GM21619 (cell line): ENCODE measurements around the gene TADA2B.
A peak's percentile ranks its signal among the peaks of the same experiment; 100 is the strongest.

Experiments
- ATAC-seq: cut with Tn5 transposase; IDR thresholded peaks from one replicate; pipeline ENCODE4 v1.9.1; 2021; ENCODE audit not compliant: unreplicated experiment

Gene TADA2B, protein sequence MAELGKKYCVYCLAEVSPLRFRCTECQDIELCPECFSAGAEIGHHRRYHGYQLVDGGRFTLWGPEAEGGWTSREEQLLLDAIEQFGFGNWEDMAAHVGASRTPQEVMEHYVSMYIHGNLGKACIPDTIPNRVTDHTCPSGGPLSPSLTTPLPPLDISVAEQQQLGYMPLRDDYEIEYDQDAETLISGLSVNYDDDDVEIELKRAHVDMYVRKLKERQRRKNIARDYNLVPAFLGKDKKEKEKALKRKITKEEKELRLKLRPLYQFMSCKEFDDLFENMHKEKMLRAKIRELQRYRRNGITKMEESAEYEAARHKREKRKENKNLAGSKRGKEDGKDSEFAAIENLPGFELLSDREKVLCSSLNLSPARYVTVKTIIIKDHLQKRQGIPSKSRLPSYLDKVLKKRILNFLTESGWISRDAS

DNA sequence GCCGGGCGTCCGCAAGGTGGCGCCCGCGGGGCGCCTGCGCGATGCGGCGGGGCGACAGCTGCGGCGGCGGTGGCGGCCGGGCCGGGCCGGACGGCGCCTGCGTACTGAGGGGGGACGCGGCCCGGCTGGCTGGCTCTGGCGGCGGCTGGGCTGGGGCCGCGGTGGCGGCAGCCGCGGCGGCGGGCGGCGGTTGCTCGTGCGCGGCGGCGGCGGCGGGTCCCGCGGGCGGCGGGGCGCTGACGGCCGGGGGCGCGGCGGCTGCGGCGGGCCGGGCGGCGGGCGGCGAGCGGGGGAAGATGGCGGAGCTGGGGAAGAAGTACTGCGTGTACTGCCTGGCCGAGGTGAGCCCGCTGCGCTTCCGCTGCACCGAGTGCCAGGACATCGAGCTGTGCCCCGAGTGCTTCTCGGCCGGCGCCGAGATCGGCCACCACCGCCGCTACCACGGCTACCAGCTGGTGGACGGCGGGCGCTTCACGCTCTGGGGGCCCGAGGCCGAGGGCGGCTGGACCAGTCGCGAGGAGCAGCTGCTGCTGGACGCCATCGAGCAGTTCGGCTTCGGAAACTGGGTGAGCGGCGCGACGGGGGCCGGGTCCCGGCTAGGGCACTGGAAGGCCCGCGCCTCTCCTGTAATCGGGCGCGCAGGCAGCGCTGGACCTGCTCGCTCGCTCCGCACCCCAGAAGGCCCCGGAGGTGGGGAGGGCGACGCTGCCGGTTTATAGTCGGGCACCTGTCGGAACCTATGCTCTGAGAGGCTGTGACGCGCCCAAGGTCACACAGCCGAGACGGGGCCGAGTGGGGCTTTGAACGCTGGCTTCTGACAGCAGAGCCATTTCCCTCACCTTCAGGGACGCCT lies at the start of gene TADA2B:
Gene TADA2B, plus strand, starts transcription at position 89 of the 853 bp plus-strand sequence. Its CDS starts 208 bp downstream, at position 297.
- ATAC-seq, result peak; percentile 7

DNA sequence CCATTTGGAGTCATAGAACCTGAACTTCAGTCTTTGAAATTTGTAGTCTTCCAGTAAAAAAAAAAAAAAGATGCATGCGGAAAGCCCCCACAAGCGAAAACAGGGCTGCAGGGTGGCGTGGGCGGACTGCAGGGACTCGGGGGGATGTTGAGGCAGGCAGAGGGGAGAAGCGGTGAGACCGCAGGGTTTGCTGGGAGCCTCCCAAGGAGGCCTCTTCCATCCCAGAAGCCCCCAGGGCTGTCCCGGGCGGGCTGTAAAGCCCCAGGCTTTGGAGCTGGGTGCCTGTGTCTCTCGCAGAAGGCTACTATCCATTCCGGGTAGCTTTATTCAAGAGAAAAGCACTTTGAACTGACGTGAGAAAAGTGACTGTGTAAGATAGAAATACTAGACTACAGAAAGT lies 46.7 kb upstream of the TADA2B start:
- no peak for ATAC-seq

DNA sequence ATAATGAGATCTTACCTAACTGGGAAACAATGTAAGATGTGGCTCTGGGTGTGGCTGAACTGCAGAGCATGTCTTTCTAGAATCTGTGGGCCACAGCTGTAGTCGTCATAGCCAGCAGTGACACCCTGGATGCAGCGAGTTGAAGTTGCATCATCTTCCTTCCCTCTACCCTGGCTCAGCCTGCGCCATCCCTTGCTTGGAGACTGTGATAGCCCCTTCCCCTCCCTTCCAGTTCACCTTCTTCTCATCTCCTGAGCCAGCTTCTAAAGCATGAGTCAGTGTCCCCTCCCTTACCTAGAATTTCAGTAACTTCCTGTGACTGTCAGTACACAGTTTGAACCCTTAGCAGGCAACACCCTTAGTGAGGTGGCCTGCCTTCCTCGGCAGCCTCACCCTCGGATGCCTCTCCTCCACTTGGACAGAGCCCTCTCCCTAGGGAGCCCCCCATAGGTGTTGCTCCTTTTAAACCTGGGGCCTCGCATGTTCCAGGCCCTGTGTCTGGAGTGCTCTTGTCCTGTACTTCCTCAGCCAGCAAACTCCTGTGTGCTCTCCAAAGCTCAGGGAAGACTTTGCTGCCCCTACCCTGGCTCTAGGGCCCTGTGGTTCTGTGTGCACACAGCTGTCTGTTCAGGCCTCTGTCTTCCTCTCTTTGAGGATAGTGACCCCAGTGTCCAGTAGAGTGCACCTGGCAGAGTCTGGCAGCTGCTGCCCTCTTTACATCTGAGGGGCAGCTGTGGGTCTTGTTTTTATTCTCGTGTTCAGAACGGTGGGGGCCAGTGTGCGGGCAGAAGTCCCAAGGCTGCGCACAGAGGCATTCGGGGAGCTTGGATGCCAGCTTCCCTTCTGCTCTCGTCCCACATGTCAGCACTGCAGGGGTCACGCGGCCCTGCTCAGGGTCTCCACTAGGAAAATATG lies 43.7 kb upstream of the TADA2B start:
- ATAC-seq, result no peak

DNA sequence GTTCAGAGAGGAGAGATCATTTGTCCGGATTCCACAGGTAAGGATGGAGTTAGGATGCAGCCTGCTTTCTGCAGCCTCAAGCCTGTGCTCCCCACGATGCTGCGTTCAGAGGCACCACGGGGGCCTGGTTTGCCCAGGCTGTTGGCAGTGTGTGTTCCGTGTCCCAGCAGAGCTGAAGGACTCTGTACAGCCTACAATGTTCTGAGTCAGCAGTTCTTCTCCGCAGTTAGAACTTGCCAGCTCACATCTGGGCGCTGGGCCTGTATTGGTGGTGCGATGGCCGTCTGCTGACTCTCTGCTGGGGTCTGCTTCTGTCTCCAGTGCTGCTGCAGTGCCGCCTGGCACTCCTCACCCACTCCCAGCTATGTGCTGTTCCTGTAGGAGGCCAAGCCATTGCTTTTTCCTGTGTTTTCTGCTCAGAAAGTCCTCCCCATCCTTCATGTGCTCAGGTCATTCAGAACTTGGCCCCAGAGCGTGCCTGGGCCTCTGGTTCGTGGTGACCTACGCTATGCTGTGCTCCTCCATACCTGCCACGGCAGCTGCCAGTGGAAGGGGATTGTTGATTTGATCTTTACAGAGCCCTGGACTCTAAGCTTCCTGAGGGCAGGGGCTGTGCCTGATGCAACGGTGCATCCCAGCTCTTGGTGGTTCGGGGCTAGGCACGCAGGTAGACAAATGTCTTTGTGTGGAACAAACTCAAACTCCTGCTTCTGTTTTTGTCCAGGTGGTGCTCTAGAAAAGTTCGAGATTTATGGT lies 42.6 kb upstream of the TADA2B start:
- no peak for ATAC-seq

DNA sequence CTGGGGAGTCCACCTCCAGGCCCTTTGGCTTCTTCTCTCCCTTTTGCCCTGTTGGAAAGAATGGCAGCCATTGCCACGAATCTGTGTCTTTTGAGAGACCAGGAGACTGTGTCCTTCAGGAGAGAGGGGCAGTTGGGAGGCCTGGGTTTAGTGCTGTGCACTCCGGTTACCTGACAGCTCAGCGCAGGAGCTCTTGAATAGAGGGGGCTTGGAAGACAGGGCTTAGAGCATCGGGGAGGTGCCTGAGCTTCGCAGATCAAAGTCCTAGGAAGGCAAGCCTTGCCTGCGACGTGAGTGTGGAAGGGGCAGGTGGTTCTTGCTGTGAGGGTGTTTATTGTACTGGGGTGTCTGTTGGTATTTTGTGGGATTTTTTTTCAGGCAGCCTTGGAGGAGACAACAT lies 41.9 kb upstream of the TADA2B start:
- no peak for ATAC-seq

DNA sequence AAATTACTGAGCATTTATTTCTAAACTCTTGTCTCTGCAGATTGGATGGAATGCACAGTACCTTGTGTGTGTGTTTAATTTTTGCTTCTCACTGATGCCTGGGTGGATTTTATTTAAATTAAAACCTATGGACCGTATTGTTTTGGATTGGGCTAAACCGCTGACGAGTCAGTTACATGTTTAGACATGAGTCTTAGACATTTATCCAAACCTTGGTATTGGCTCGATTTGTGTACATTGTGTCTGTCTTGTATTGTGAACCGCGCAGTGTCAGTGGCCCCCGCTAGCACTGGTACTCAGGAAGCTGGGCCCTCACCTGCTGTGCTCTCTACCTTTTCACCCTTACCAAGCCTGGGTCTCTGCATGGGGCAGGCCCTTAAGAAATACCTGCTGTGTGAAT lies 40.8 kb upstream of the TADA2B start:
- no peak for ATAC-seq

DNA sequence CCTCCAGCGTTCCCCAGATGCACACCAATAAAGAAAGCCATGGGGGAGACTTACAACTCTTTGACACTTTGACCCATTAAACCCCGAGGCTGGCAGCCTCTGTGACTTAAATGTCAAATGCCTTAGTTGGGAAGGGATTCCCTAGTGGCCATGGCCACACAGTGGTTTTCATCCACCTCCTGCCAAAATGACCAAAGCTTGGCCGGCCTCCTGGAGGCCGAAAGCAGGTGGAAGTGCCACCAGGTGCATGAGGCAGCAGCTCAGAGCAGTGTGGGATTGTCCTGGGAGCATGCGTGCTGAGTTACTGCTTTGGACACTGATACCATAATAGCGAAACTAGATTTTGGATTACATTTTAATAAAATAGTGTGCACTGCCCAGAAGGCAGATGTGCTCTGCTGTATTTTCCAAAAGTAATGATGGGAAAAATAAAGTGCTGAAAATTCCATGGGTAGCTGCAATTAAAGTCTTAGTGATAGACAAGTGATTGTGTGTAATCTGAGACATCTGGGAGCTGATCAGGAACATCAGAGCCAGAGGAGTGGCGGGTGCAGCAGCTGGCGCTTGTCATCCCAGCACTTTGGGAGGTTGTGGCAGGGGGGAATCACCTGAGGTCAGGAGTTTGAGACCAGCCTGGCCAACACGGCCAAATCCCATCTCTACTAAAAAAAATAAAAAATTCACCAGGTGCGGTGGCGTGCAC lies 39.8 kb upstream of the TADA2B start:
- ATAC-seq, result no peak

DNA sequence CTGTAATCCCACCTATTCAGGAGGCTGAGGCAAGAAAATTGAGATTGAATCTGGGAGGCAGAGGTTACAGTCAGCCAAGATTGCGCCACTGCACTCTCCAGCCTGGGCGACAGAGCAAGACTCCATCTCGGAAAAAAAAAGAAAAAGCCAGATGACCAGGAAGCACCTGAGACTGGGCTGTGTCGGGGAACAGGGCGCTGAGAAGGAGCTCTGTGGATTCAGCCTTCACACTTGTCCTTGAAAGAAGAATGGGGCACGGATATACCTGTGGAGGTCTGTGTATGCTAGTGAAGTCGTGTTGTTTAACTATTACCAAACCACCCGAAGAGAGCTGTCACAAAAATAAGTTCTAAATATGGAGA lies 39.3 kb upstream of the TADA2B start:
- ATAC-seq, result no peak

DNA sequence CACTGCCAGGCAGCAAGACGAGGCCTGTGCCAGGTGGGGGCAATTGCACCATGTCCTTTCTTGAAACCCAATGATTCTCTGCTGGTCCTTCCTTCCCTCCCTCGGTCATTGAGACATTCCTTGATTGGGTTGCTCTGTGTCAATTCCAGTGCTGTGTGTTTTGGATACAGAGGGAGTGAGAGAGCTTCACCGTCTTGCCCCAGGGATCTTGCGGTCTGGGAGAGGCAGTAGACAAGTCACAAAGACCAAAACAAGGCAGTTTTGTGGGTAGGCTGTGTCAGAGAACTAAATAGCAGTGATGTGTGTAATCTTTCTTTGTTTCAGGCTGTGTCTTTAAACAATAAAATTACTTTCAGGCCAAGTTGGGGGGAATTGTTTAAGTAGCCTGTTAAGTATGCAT lies 38.8 kb upstream of the TADA2B start:
- ATAC-seq, result no peak

DNA sequence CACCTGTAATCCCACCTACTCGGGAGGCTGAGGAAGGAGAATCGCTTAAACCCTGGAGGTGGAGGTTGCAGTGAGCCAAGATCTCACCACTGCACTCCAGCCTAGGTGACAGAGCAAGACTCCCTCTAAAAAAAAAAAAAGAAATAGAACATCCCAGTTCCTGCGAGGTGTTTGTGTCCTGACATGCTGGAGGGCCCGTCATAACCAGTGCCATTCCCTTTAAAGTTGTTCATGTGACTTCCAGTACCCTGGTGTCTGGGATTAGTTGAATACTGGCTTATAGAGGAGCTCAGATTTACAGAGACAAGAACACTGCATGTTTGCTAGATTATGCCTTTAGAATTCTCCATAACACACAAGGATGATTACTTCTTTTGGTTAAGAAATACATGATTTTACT lies 37.6 kb upstream of the TADA2B start:
- ATAC-seq, result no peak

DNA sequence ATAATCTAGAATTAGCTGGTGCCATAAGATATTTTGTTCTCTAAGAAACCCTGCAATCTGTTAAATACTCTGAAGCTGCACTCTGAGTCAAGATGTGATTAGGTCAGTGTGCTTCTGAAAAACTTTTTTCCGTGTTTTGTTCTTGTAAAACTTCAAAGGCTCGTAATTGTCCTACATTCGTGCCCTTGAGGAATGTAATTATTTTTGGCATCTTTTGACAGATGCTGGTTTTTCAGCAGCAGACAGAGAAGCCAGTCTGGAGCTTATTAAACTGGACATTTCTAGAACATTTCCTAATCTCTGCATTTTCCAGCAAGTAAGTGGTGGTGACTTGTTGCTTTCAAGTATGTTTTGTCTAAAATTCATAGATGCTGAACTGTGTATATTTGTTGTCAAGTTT lies 36.8 kb upstream of the TADA2B start:
- ATAC-seq, result no peak

DNA sequence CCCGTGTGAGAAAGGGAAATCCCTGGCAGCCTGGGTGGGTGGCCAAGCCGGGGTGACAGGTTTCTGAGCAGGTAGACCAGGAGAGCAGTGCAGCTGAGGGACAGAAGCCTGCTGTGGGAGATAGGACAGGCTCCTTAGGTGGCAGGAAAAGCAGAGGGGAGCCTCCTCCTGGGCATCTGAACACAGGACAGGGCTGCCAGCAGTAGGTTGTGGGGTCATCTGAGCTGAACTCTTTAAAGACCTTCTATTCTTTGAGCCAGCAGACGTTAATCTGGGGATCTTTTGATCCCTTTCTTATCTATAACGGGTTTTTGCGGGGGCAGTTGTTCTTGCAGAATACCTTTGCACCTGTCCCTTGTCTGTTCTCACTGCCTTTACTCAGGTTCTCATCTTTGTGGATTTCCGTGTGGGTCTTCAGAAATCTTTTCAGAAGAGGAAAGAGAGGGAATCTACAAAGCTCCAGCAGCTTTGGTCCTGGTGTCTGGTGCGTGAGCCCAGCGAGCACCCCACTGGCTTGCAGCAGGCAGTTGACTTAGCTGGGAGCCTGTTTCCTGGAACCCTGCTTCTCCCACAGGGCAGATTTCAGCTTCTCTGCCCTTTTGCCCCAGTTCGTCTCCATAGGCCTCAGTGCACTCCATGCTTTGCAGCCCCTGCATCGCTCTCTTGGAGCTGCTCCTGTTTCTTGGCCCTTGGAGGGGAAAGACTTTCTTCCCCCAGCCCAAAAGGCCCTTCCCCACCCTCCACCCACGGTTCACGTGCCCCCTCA lies 35.8 kb upstream of the TADA2B start:
- ATAC-seq, result no peak

DNA sequence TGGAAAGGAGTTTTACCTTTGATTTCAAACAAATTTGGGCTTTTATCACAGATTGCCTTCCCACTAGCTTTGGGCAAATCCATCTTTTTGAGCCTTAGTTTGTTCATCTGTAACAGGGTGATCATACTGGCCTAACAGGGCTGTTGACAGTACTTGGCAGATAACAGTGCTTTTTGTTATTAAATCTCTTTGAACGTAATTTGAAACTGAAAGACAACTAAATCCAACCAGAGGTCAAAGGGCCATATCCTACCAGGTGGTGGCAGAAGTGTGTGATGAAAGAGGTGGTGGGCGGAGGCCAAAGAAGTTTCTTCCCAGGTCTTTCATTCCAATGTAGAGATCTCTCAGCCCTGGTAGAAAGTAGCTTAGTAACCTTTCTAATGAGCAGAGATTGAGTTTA lies 35.2 kb upstream of the TADA2B start:
- ATAC-seq, result no peak

DNA sequence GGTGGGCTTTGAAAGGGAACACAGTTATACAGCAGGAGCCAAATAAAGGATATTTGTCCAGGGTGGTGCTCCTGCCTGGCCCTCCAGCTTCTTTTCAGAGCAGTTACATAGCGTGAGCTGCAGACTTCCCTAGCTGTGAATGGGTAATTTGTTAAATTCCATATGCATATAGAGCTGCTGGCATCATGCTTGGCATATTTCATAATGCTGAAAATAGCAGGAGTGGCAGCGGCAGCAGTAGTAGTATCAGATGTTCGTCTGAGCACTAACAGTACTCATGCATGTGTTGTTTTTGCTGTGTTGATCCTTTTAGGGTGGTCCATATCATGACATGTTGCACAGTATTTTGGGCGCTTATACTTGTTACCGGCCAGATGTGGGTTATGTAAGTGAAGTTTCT lies 33.6 kb upstream of the TADA2B start:
- ATAC-seq, result no peak

DNA sequence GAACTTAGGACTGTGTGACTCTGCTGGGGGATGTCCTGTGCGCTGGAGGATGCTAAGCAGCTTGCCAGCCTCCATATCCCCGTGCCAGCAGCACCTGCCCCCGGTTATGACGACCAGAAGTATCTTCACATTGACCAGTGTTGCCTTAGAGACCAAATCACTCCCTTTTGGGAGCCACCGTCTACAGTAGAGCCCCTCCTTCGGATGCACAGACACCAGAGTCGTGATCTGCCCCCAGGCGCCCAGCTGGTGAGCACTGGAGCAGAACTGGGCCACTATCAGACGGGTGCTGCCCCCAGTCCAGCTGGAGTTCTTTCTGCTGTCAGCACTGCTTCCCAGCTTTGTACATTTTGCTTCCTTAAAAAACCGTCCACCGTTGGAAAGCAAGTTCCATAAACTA lies 30.0 kb upstream of the TADA2B start:
- no peak for ATAC-seq

DNA sequence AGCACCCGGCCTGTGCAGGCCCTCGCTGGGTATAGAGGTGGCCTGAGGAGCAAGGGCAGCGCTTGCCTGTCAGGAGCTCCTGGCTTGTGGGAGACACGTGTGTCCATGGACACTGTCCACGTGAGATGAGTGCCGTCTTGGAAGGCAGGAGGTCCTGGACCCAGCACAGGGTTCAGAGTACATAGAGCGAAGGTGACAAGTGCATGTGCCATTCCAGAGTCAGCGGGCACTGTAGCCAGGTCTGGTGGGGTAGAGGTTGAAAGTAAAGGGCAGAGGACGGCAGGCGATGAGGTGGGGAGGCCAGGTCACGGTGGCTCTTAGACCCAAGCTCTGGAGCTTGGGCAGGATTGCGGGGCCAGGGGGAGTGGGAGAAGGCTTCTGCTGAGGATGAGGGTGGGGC lies 28.4 kb upstream of the TADA2B start:
- ATAC-seq, result no peak

DNA sequence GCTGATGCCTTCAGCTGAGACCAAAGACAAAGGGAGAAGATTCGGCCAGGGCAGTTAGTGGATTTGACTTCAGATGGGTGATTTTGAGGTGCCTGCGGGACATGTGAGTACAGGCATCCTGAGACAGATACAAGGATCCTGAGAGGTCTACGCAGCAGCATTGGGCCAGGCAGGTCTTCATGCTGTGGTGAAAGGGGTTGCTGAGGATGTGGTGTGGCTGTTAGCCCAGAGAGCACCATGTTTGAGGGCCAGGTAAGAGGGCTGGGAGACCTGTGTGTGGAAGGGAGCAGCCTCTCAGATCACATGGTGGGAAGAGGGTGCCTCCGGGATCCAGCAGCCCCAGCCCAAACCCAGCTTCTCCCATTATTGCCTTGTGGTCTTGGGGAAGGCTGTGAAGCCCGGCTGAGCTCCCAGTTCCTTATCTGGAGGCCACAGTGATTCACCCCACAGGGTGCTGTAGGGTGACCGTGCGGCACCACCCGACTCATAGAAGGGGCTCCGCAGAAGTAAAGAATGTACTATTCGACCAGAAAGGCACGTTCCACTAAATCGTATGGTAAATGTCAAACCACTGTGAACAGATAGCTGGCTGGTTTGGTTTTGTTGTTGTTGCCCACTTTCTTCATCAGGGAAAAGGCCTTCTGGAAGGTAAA lies 27.7 kb upstream of the TADA2B start:
- no peak for ATAC-seq

DNA sequence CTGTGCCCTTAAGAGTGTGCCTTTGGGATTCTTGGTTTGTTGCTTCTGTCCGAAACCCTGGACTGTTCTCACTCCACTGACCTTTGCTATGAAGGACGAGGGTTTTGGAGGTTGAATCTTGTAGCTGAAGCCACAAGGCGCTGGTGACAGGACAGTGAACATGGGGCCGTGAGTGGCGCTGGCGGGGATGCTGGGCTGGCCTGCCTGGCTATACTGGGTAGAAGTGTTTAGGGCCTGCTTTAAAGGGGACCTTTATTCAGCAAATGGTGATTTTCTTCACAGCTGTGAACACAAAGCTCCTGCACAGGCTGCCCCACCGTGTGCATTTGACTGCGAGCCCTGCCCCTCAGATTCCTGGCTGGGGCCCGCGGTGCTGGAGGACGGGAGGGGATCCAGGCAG lies 27.1 kb upstream of the TADA2B start:
- ATAC-seq, result no peak

DNA sequence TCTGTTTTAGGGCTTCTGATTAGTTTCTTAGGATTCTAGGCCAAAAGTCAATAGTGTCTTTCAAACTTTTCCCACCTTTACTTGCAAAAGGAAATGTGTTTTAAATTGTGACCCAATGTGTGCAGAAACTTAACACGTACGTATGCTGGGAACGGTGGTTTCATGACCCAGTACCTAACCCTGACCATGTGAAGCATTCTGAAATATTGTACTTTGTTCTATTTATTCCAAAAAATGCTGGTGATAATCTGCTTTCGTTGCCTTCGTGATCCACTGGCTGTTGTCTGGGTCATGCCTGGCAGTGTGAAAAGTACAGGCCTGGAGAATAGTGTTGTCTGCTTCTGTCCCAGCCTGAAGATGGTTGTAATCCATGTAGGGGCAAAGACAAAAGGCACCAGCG lies 26.7 kb upstream of the TADA2B start:
- no peak for ATAC-seq
